Keratinocyte (primary cell): Measurements from ENCODE around the gene PSMA1. TPM values are rescaled to one million over a fixed set of nuclear protein-coding genes. Genes with fewer than 3 reads are reported as not detected.

Source experiments
- DNase-seq: peaks from one replicate; pipeline ENCODE4 v3.0.0-alpha.2; 2011; ENCODE audit warnings: low read depth, missing footprints, low spot score
- FAIRE-seq: peaks from 2 replicates; lab custom pipeline; 2011; peaks lifted over from hg19 to GRCh38; lab: Jason Lieb, UNC
- H2AFZ ChIP-seq: 2 replicates; pipeline ENCODE4 v1.6.0; 2012; ENCODE audit warnings: low read length, control low read depth, inconsistent platforms; ENCODE audit not compliant: control insufficient read depth
- H3K27ac ChIP-seq: 2 replicates; pipeline ENCODE4 v1.5.1; 2011; ENCODE audit warnings: low read length; ENCODE audit not compliant: control insufficient read depth, insufficient read depth
- H3K27me3 ChIP-seq: 3 replicates; pipeline ENCODE4 v1.6.0; 2011; ENCODE audit warnings: low read length; ENCODE audit not compliant: control insufficient read depth, insufficient read depth; ENCODE audit errors: extremely low read depth
- H3K36me3 ChIP-seq, 2 experiments: 2 replicates in 1 of 2; 3 replicates in 1 of 2; pipeline ENCODE4 v1.5.1; 2011; ENCODE audit warnings: low read length in 2 of 2, mild to moderate bottlenecking in 1 of 2; ENCODE audit not compliant: control insufficient read depth in 2 of 2, insufficient read depth in 2 of 2; ENCODE audit errors: extremely low read depth in 1 of 2
- H3K4me1 ChIP-seq: 3 replicates; pipeline ENCODE4 v1.5.1; 2011; ENCODE audit warnings: low read length; ENCODE audit not compliant: control insufficient read depth, insufficient read depth; ENCODE audit errors: extremely low read depth
- H3K4me2 ChIP-seq: 3 replicates; pipeline ENCODE4 v1.6.0; 2011; ENCODE audit warnings: low read depth, low read length; ENCODE audit not compliant: control insufficient read depth, insufficient read depth; ENCODE audit errors: extremely low read depth
- H3K4me3 ChIP-seq, 3 experiments: fragments of 200-600 bp in 1 of 3; sonication (generic) in 1 of 3; 2 replicates in 2 of 3; 3 replicates in 1 of 3; pipeline ENCODE4 v1.5.1; 2011 to 2016; ENCODE audit warnings: low read length in 3 of 3, mild to moderate bottlenecking in 3 of 3, control low read depth in 2 of 3, inconsistent platforms in 1 of 3, low read depth in 1 of 3, mixed read lengths in 1 of 3, mixed run types in 1 of 3, moderate library complexity in 1 of 3; ENCODE audit not compliant: control insufficient read depth in 2 of 3, insufficient read depth in 2 of 3; ENCODE audit errors: extremely low read depth in 1 of 3
- H3K79me2 ChIP-seq: 2 replicates; pipeline ENCODE4 v1.6.0; 2012; ENCODE audit warnings: low read length; ENCODE audit not compliant: control insufficient read depth, insufficient read depth
- H3K9ac ChIP-seq: 3 replicates; pipeline ENCODE4 v1.6.0; 2011; ENCODE audit warnings: low read length; ENCODE audit not compliant: control insufficient read depth, insufficient read depth; ENCODE audit errors: extremely low read depth
- H3K9me1 ChIP-seq: 3 replicates; pipeline ENCODE4 v1.6.0; 2011; ENCODE audit warnings: low read length; ENCODE audit not compliant: control insufficient read depth, insufficient read depth; ENCODE audit errors: extremely low read depth
- H3K9me3 ChIP-seq: 2 replicates; pipeline ENCODE4 v1.5.1; 2012; ENCODE audit warnings: low read depth, low read length; ENCODE audit not compliant: control insufficient read depth
- H4K20me1 ChIP-seq: 3 replicates; pipeline ENCODE4 v1.6.0; 2011; ENCODE audit warnings: low read length; ENCODE audit not compliant: control insufficient read depth, insufficient read depth; ENCODE audit errors: extremely low read depth
- CTCF ChIP-seq, 3 experiments: IDR thresholded peaks in 1 of 3; conservative IDR thresholded peaks in 1 of 3; optimal IDR thresholded peaks in 1 of 3; 2 replicates in 2 of 3; 3 replicates in 1 of 3; pipeline versions ENCODE3 to v1.5.1; 2011; ENCODE audit warnings: low read length in 3 of 3, mild to moderate bottlenecking in 3 of 3, moderate library complexity in 2 of 3, control low read depth in 1 of 3, inconsistent platforms in 1 of 3; ENCODE audit not compliant: insufficient read depth in 2 of 3; ENCODE audit errors: extremely low read depth in 1 of 3
- EZH2 ChIP-seq: IDR thresholded peaks from one replicate; pipeline ENCODE4 v1.6.1; 2012; ENCODE audit warnings: inconsistent platforms, mild to moderate bottlenecking, low read length, moderate library complexity
- dilution Hi-C: fragments of 300-500 bp; cut with MboI; formaldehyde crosslinking; loops from one replicate; pipeline ENCODE4 v1.7.0; 2020; ENCODE audit warnings: low sequenced_read_pairs; ENCODE audit not compliant: extremely low pct_ligation_motif_present
- polyA plus RNA-seq, 5 experiments: library from polyadenylated mRNA; depleted of rRNA in 3 of 5; stranded (reverse) in 3 of 5; stranded (forward) in 1 of 5; unstranded in 1 of 5; fragments of >200 nt; gene quantifications; 1 replicate in 1 of 5; 2 replicates in 3 of 5; 3 replicates in 1 of 5; pipeline versions ENCODE4 v1.2.1 to v1.2.3, GENCODE V29; 2011 to 2012; ENCODE audit warnings: missing spikeins in 2 of 5, low read depth in 1 of 5, low replicate concordance in 1 of 5

Gene PSMA1
- polyA plus RNA-seq, 1 donor (not counting 4 experiments of a cell fraction or from before 2014, with no cell fraction given), result 293 TPM

- no peak for TF ChIP-seq EZH2
- no peak for TF ChIP-seq CTCF (optimal IDR thresholded peaks at IDR 0.05 in 1 of 3, IDR thresholded peaks at IDR 0.05 in 1 of 3, conservative IDR thresholded peaks at IDR 0.05 in 1 of 3; ENCODE audit: extremely low read depth in 1 of 3, insufficient read depth in 2 of 3, low read length in 3 of 3)
- no peak overlapping the region for H3K9ac ChIP-seq
- no peaks in the 10 kb centered on the region for H3K79me2 ChIP-seq
- no peak overlapping the region for H3K4me3 ChIP-seq
- H3K4me2 ChIP-seq, result no peak overlapping the region
- H3K9me3 ChIP-seq, result no peaks in the 10 kb centered on the region
- DNase-seq, result no peak
- no peak for FAIRE-seq
- no peaks in the 10 kb centered on the region for H3K9me1 ChIP-seq
- no peak overlapping the region for H3K27ac ChIP-seq
- dilution Hi-C loops, result no loop called here
- no peak overlapping the region for H2AFZ ChIP-seq
- no peaks in the 10 kb centered on the region for H3K27me3 ChIP-seq
- H3K36me3 ChIP-seq, result peaks cover 18 to 34% of the 10 kb centered on the region in 2 experiments
- no peaks in the 10 kb centered on the region for H3K4me1 ChIP-seq
- H4K20me1 ChIP-seq, result no peaks in the 10 kb centered on the region
Measured at GRCh38 chr11:14506532-14506931, 13.7 kb downstream of the PSMA1 start.

- dilution Hi-C loops, result no loop called here
- no peaks in the 10 kb centered on the region for H3K4me1 ChIP-seq
- no peak overlapping the region for H3K4me2 ChIP-seq
- H3K79me2 ChIP-seq, result peaks cover 15% of the 10 kb centered on the region
- H2AFZ ChIP-seq, result no peak overlapping the region
- no peaks in the 10 kb centered on the region for H3K27me3 ChIP-seq
- H3K9ac ChIP-seq, result no peak overlapping the region
- FAIRE-seq, result no peak
- no peak overlapping the region for H3K27ac ChIP-seq
- no peak for DNase-seq
- no peaks in the 10 kb centered on the region for H4K20me1 ChIP-seq
- TF ChIP-seq EZH2 (no peak), CTCF (optimal IDR thresholded peaks at IDR 0.05 in 1 of 3, IDR thresholded peaks at IDR 0.05 in 1 of 3, conservative IDR thresholded peaks at IDR 0.05 in 1 of 3; ENCODE audit: extremely low read depth in 1 of 3, insufficient read depth in 2 of 3, low read length in 3 of 3) (no peak)
- no peak overlapping the region for H3K4me3 ChIP-seq
- H3K9me3 ChIP-seq, result no peaks in the 10 kb centered on the region
- no peaks in the 10 kb centered on the region for H3K9me1 ChIP-seq
- peaks cover 10 to 17% of the 10 kb centered on the region in 2 experiments for H3K36me3 ChIP-seq
Measured at GRCh38 chr11:14503023-14503422, 17.2 kb downstream of the PSMA1 start.
